NCI-H1105 treated with DMSO at 0.1 percent for 48 hours (cell line): ENCODE measurements around the gene GHSR.

ENCODE experiments used
- DNase-seq: peaks from one replicate; lab custom pipeline; 2025; lab: John Stamatoyannopoulos, UW

Gene GHSR, protein sequence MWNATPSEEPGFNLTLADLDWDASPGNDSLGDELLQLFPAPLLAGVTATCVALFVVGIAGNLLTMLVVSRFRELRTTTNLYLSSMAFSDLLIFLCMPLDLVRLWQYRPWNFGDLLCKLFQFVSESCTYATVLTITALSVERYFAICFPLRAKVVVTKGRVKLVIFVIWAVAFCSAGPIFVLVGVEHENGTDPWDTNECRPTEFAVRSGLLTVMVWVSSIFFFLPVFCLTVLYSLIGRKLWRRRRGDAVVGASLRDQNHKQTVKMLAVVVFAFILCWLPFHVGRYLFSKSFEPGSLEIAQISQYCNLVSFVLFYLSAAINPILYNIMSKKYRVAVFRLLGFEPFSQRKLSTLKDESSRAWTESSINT

DNA sequence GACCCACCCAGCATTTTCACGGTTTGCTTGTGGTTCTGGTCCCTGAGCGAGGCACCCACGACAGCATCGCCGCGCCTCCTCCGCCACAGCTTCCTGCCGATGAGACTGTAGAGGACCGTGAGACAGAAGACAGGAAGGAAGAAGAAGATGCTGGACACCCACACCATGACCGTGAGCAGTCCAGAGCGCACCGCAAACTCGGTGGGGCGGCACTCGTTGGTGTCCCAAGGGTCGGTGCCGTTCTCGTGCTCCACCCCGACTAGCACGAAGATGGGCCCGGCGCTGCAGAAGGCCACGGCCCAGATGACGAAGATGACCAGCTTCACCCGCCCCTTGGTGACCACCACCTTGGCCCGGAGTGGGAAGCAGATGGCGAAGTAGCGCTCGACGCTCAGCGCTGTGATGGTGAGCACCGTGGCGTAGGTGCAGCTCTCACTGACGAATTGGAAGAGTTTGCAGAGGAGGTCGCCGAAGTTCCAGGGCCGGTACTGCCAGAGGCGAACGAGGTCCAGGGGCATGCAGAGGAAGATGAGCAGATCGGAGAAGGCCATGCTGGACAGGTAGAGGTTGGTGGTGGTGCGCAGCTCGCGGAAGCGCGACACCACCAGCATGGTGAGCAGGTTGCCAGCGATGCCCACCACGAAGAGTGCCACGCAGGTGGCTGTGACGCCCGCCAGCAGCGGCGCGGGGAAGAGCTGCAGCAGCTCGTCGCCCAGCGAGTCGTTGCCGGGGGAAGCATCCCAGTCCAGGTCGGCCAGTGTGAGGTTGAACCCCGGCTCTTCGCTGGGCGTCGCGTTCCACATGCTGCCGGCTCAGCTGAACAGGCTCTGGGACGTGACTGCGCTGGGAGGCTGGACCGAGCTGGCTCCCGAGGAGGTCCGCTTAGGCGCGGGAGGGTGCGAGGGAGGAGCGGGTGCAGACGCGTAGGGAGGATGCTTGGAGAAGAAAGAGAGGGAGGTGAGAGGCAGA lies at the start of gene GHSR:
GHSR (minus strand) TSS at position 846 of the 969 bp plus-strand sequence; CDS start at position 803, 43 bp downstream.
- no peak for DNase-seq

DNA sequence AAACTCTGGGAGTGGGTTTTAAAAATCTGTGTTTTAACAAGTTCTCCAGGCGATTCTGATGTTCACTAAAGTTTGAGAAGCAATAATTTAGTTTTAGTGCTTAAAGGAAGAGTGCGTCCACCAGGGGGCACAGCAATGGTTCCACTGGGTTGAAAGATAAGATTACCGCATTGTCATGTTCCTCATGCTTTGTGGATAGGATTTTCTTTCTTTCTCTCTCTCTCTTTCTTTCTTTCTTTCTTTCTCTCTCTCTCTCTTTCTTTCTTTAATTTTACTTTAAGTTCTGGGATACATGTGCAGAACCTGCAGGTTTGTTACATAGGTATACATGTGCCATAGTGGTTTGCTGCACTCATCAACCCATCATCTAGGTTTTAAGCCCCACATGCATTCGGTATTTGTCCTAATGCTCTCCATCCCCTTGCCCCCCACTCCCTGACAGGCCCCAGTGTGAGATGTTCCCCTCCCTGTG lies 42.0 kb upstream of the GHSR start:
- DNase-seq, result peak; percentile 70

DNA sequence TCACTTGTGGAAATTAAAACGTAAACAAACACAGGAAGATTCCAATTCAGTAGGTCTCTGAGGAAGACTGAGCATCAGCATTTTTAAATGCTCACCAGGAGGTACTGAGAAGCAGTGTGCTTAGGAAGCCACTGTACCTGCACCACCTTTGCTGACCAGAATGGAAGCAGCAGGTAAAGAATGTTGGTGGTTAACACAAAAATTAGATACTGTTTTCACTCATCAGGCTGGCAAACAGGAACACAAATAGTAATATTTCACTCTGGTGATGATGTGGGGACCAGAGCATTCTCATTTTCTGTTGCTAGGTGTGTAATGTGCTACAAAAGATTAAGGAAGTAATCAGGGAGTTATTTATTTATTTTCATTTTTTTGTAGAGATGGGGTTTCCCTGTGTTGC lies 29.9 kb upstream of the GHSR start:
- DNase-seq, result no peak

DNA sequence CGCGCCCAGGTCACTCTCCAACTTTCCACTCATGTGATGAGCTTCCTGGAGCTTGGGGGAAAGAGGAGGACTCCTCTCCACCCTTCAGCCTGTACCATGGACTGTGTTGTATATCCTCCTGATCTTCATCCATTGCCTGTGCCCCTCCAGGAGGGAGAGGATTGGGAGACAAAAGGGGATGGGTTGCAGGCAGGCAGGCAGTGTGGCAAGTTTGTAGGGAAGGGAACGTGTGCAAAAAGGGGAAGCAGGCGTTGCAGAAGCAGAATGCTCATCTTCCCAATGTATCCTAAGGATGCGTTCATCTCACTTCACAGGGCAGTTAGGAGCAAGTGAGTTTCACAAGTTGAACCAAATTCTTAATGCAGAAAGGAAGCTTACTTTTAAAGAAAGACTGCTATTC lies 28.1 kb upstream of the GHSR start:
- no peak for DNase-seq

DNA sequence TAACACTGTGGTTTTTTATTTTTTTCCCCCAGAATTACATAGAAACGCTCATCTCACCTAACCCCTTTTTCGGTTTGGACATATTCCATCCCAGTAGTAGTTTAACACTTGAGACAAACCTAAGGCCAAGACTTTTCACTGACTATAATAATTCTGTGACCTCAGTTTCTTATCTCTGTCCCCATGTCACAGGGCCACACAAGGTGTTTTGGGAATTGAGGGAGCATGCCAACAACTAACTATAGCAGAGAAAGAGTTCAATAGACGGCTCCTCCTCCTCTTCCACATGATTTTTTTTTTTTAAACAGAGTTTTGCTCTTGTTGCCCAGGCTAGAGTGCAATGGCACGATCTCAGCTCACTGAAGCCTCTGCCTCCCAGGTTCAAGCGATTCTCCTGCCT lies 27.4 kb upstream of the GHSR start:
- no peak for DNase-seq

DNA sequence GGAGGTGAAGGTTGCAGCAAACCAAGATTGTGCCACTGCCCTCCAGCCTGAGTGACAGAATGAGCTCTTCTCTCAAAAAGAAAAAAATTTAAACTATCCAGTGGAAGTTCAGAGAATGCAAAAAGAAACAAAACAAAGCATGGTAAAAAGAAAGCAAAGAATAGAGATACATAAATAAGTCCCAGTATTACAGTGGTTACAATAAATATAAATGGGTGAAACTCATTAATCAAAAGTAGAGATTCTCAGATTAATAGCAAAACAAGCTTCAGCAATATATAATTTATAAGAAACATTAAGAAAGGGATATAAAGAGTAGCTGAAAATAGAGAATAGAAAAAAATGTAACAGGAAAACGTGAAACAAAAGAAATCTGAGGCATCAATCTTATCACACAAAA lies 23.6 kb upstream of the GHSR start:
- no peak for DNase-seq

DNA sequence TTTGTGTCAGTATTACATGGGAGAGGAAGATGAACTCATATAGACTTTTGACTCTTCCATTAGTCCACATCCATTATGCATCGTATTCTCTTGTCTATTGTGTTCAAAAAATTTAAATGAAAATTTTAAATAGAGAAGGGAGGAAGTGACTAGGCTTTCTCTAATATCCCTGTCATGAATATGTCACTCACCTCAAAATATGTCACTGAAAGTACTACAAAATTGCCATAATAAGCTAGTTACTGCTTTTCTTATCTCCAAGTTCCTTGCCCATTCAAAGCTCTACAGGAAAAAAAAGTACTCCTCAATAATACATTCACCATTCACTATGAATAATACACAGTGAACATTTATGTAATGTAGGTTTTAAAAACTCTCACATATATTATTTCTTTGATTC lies 22.3 kb upstream of the GHSR start:
- no peak for DNase-seq

DNA sequence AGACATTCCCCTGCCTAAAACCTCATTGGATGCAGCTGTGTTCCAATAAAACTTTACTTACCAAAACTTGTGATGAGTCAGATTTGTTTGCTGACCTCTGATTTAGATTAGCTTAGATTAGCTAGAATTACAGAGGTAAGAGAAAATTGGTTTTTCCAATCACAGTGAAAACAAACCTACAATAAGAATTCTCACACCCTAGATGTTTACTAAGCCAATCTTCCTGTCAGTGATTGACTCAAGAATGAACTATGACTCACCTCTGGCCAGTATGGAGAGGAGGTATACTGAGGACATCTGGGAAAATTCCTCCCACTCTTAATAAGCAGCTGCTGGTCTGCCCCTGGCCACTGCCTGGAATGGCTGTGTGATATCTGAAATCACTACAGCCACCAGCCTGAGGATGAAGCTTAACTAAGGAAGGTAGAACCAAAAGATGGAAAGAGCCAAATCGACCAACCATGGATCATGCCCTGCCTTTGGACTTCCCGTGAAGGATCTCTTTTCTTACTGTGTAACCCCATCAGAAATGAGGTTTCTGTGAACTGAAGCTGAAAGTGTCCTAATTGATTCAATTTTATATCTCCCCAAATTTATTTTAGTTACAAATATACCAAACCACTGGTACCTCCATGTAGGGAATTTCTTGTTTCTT lies 19.0 kb upstream of the GHSR start:
- DNase-seq, result no peak

DNA sequence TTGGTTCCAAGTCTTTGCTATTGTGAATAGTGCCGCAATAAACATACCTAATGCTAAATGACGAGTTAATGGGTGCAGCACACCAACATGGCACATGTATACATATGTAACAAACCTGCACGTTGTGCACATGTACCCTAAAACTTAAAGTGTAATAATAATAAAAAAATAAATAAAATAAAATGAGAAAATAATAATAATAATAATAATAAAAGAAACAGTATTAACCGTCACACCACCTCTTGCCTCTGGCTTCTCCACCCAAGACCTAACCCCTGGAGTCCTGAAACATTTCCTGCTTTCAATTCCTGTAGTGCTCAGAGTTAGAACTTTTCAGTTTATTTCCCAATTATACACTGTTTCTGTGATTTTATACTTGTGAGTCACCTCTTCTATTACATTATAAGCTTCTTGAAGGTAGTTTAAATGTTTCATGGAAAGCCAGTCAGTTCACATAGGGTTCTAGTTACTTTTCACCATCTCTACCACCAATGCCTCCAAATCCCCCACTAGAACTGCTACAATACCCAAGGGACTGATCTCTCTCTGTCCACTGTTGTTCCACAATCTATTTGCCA lies 18.4 kb upstream of the GHSR start:
- DNase-seq, result no peak

DNA sequence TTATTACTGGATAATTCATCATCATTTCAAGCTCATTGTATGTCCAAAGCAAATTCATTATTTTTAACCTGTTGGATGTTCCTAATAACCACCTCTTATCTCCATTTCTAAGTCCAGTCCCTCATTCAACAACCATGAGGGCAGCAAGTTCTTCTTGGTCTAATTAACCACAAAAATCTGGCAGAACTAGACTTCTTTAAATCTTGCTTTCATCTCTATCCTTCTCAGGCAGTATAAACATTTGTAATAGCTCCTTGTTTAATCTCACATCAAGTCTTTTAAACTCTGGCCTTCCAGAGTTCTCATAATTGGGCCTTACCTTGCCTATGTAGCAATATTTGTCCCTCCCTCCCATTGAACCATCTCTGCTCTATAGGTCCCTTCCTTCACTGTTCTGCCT lies 17.0 kb upstream of the GHSR start:
- DNase-seq, result no peak

DNA sequence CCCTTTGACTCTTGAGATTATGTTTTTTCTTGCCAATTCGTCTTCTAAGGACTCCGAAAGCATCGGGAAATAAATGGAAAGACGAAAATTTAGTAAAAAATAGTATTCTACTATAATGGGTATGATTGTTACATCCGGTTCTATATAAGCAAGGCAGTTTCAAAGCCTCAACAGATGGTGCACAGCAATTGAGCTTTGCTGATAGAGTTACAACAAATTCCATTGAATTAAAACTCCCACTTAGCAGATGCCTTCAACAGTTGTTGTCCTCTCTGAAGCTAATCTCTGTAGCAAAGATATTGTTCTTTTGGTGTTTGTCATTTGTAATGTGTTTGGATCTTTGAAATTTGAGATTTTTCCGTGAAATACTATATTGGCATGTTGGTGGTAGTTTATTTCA lies 16.1 kb upstream of the GHSR start:
- no peak for DNase-seq

DNA sequence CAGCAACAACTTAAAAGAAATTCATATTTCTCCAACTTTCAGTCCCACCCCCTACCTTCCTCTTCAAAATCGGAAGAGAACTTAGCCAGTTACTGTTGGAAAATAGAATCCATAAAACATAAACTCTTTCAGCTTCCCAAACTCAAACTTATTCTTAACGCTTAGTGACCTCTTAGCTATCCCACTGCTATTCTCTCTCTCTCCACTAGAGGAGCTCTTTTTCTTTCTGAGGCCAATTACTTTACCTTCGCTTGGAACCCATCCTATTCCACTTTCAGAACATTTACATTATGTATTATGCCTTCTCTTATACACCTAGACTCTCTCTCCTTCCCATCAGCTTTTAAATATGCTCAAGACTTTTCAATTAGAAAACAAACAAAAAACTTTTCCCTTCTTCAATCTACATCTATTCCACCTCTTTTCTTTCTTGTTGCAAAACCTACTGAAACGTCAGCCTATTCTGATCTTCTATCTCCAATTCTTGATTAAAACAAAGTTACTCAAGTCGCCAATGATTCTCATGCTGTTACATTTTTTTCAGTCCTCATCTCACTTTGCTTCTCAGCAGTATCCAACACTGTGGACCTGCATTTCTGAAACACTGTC lies 13.4 kb upstream of the GHSR start:
- peak; percentile 54 for DNase-seq

DNA sequence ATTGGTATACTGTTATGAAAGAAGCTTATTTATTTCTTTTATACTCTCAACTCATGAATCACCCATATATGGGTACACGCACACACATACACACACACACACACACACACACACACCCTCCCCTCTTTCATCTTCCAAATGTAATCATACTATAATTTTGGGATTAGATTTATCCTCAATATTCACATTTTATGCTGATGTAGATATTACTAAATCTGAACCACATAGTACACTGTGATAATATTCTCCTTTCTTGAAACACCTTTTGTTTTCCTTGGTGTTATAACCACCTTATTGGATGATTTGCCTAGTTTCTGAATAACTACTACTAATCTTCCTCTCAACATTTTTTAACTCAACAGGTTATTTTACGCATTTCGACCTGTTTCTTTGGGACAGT lies 8.1 kb upstream of the GHSR start:
- DNase-seq, result no peak

DNA sequence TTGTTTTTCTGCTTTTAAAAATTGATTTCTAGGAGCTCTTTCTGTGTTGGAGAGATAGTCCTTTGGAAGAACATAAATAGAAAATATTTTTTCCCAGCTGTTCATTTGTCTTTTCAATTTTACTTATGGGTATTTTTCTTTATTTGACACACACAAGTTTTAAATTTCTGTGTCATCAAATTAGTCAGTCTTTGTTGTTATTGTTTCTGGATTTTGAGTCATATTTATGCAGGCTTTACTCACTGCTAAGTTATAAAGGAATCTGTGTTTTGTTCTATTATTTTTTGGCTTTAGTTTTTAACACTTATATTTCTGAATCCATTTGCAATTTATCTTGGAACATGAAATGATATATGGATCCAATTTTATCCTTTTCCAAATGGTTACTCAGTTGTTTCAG lies 5.9 kb upstream of the GHSR start:
- DNase-seq, result no peak

DNA sequence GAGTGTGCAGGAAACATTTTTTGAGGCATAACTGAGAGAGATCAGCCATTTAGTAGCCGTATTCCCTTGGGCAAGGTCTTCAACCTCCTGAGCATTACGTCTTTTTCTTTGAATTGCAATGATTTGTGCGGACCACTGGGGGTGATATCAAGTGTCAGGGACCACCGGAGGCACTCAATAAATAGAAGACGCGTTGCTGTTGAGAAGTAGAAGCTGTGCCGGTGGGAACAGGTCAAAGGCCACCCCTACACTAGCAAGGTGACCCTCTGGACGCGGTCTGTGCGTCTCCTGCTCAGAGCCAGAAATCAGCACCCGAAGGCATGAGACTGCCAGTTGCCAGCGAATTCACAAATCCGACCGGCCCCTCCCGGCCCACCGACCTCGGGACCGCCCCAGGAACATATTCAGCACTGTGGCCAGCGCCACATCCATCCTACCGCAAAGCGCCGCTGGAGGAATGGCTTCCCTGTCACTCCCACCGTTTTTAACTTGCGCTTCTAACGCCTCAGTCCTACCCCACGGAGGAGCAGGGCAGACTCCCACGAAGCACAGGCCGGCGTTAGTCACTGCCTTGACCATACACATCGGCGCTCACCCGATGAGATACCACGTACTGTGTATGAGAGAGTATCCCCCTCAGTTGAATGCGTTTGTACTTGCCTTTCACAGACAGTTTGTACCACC lies 1.4 kb upstream of the GHSR start:
- no peak for DNase-seq

DNA sequence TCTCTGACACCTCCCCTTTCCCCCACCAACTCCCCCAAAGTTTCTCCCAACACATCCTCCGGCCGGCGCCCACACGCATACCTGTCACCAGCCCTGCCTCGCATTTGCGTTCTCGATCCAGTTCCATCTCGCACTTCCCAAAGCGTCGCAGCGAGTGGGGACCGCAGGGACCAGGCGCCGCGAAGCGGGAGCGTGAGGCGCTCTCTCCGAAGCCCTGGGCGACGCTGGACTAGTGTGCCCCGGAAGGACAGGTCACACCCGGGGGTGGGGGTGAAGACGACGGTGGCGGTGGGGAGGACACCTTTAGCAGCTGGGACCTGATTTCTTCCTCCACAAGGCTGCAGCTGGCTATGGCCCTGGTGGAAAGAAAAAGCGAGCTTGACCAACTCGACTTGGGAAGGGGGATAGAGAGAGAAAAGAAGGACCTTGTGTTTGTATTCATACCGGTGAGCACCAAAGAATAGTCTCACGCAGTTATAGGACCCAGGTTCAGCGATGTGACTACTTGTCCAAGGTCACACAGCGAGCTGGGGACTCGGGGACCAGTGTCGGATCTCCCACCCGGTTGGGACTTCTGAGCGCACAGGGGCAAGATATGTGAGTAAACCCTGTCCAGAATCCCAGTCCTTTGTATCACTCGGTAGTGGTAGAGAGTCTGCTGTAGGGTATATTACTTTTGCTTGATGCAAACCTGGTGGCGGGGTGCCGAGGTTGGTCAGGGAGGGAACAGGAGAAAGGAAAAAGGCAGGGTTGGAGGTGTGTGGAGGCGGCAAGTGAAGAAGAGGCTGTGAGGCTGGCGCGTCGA lies 607 bp upstream of the GHSR start:
- DNase-seq, result no peak

DNA sequence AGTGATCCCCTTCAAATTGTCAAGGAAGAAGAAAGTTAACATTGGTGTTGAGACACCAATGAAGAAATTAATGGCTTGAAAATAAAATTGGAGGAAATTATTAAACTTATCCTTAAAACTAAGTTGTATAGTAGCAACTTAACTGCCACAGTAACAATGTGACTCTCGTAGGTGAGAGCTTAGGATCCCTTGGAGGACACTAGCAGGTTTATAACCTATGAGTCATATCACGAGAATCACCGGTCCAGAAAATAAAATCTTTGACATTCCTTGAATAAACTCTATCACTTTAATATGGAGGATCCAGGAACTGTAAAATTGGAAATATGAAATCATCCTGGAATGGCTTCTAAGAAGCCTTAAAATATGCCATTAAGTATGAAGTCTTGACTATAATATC lies 2.1 kb downstream of the GHSR start:
- no peak for DNase-seq

DNA sequence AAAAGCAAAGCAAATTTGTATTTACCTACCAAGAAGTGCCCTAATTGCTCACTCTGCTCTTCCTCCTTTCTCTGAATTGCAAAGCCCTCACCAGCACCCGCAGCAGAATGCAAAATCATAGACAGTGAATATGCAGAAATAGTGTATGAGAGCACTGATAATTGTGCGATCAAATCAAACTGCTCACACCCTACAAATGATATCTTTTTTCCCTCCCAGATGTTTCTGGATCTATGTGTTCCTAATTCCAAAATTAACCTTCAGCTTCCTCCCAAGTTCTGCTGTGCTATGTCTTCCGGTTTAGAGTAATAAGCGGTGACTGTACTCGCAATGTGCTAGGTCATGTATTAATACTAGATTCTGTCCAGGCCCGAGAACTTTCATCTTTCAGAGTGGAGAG lies 3.4 kb downstream of the GHSR start:
- no peak for DNase-seq

DNA sequence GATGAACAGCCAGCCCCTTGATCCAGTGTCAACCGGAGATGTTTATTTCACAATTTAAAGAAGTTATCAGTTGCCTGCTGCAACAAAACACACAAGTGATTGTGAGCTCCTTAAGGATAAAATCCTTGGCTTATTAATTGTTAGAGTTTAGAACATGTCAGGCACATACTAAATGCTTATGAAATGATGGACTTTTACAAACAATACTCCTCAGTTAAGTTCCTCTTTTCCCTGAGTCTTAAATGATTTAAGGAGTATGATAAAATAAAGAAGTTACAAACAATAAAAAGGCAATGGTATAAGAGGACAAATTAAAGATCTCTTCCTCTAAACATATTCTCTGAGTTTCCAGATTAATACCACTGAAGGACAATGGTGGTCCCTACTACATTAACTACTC lies 5.7 kb downstream of the GHSR start:
- DNase-seq, result no peak

DNA sequence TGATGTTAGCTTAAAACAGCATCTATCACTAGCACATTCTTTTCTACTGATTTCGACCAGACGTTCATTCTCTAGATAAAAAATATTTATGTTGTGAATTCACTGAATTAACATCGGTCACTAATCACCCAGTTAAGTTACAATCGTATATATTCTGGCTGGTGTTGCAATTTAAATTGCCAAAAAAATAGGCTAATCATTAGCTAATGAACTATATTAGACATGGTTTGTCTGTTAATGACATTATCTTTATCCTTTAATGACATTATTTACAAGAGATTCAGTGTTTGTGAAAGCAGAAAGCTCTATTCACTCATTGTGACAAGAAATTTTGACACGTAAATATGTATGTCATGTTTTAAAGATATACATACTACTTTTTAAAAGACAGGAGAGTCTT lies 6.7 kb downstream of the GHSR start:
- DNase-seq, result no peak
